Ovary (tissue), 3 donors: Measurements from ENCODE around the gene RETREG3.

Experiments
- CTCF ChIP-seq, 3 donors: fragments of 450-650 bp in 2 of 3; fragments of 200-600 bp in 1 of 3; IDR thresholded peaks; one replicate each; pipeline versions ENCODE4 v1.5.1 to v1.8.0; 2016 to 2022; ENCODE audit warnings: antibody characterized with exemption in 3 of 3, mild to moderate bottlenecking in 1 of 3
- EP300 ChIP-seq: sonication (generic); formaldehyde crosslinking; IDR thresholded peaks from one replicate; pipeline ENCODE4 v1.6.1; 2017; ENCODE audit warnings: antibody characterized with exemption
- POLR2A ChIP-seq: fragments of 450-650 bp; IDR thresholded peaks from one replicate; pipeline ENCODE4 v1.6.1; 2017; ENCODE audit warnings: antibody characterized with exemption, mild to moderate bottlenecking, moderate library complexity
- donor health status: DM: no; HTN: no; CAD: no.

- no peak for TF ChIP-seq EP300
- no peak for TF ChIP-seq CTCF (IDR thresholded peaks at IDR 0.05)
- TF ChIP-seq POLR2A = no peak
These were observed 61.5 kb downstream of the RETREG3 start for GRCh38 chr17:42547698-42548069.
